VCaP (cell line): ENCODE measurements around the gene C19orf53.

Experiments used
- H3K27ac ChIP-seq: fragments of 450-650 bp; 2 replicates; pipeline ENCODE4 v1.5.1; 2017
- TF ChIP-seq, protein P1 (sequence below): fragments of 450-650 bp; conservative IDR thresholded peaks from 2 replicates; pipeline ENCODE4 v1.5.1; 2017; ENCODE audit warnings: mild to moderate bottlenecking, moderate library complexity

Gene C19orf53

DNA sequence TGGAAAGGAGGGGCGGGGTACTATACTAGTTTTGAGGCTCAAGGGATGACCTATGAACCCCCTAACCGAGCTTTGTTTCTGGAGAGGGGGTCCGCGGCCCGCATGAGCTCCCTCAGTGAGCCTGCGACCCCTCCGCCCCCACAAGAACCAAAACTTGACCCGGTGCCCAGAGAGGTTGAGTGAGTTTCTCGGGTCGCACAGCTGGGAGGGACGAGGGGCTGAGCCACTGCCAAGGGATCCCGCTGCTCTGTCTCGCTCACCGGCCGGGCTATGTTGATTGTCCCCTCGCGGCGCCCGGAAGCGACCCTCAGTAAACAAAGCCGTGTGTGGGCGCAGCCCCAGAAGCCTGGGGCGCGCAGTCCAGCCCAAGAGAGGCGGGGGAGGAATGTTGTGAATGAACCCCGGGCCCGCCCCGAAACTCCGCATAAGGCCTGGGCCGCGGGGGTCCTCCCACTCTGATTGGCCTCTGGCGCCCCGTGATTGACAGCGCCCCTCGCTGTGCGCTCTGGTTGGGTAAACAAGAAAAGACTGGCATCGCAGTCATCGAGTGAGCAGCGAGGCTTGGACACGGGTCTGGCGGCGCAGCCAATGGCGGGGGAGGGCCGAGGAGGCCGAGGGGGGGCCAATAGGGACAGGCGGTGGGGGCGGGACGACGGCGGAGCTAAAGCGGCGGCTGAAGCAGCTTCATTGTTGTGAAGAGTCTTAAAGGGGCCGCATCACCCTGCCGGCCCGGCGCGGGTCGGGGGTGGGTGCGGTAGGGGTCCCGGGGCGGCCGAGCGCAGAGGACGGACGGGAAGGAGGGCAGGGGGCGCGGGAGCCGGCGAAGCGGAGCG is 20.7 kb downstream of the C19orf53 start, which contains the start of gene ZSWIM4:
TSS of gene ZSWIM4 (plus strand) at position 687 of the 833 bp plus-strand sequence. CDS start 206 bp downstream, outside the sequence.
- H3K27ac ChIP-seq, result peak within 1 kb of the TSS; percentile 83; the same call in 1 of the 2 replicates
- TF ChIP-seq, protein P1, sequence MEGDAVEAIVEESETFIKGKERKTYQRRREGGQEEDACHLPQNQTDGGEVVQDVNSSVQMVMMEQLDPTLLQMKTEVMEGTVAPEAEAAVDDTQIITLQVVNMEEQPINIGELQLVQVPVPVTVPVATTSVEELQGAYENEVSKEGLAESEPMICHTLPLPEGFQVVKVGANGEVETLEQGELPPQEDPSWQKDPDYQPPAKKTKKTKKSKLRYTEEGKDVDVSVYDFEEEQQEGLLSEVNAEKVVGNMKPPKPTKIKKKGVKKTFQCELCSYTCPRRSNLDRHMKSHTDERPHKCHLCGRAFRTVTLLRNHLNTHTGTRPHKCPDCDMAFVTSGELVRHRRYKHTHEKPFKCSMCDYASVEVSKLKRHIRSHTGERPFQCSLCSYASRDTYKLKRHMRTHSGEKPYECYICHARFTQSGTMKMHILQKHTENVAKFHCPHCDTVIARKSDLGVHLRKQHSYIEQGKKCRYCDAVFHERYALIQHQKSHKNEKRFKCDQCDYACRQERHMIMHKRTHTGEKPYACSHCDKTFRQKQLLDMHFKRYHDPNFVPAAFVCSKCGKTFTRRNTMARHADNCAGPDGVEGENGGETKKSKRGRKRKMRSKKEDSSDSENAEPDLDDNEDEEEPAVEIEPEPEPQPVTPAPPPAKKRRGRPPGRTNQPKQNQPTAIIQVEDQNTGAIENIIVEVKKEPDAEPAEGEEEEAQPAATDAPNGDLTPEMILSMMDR, result no peak

DNA sequence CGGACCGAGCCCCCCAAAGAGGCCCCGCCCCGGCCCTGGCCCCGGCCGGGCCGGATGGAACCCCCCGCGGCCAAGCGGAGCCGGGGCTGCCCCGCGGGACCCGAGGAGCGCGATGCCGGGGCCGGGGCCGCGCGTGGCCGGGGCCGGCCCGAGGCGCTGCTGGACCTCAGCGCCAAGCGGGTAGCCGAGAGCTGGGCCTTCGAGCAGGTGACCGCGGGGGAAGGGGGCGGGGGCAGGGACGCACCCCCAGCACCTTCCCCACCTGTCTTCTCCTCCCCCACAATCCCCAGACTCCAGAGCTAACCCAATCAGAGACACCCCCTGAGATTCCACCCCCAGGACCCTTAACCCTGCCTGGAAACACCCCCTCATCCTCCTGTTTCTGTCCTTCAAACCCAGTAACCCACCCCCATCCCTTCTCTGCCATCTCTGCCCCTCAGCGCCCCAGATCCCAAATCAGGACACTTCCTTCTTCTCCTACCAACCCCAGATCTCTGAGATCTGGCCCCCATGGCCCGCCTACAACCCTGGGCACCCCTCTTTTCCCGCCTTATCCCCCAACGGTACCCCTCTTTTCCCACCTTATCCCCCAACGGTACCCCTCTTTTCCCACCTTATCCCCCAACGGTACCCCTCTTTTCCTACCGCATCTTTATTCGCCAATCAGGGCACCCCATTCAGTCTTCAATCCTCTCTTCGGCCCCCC is 21.5 kb downstream of the C19orf53 start:
- H3K27ac ChIP-seq, result peak overlapping the region; percentile 83; the same call in 1 of the 2 replicates
- TF ChIP-seq, protein P1, result no peak

DNA sequence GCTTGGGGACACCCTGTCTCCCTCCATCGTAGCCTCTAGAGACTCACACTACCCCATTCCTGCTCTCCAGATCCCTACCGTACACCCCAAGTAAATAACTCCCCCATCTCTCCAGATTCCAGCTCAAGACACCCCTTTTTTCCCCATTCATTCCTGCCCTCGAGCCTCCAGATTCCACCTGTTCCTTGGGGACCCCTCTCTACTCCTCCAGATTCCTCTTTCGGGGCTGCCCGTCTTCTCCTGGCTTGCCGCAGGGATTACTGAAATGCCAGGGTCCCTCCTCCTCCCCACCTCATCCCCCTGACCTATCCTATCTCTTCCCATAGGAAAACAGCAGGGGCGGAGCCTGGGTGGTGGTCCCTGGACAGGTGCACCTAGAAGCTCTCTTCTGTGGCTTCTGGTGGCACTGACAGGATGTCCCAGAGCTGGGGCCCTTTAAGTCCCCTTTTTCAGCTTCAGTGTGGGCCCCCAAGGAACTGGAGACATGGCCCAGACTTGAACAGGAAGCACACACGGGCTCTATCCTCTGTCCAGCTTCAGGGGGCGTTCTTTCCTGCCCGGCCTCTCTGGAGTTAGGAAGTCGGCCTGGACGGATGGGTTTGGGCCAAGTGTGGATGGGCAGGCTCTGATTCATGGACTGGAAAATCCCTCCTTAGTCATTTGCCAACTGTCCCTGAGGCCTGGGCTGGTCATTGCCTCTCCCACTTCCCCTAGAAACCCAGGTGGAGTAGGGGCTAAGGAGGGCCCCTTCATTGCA is 22.2 kb downstream of the C19orf53 start:
- TF ChIP-seq, protein P1, result no peak
- H3K27ac ChIP-seq, result peak overlapping the region; percentile 83; the same call in 1 of the 2 replicates

DNA sequence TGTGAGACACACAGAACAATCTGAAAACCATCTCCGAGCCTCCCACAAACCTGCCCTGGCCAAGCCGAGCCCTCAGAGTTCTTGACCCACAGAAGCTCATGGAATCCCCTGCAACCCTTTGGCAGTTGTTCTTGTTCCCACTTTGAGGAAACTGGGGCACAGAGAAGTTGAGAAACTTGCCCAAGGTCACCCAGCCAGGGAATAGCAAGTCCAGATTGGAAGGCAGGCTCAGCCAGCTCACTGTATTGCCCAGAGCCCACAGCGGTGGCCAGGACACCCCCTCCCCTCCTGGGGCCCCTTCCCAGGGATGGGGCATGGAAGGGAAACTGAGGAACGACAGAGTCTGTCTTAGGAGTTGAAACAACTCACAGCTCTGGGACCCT is 22.8 kb downstream of the C19orf53 start:
- H3K27ac ChIP-seq, result no peak overlapping the region
- TF ChIP-seq, protein P1, result no peak

DNA sequence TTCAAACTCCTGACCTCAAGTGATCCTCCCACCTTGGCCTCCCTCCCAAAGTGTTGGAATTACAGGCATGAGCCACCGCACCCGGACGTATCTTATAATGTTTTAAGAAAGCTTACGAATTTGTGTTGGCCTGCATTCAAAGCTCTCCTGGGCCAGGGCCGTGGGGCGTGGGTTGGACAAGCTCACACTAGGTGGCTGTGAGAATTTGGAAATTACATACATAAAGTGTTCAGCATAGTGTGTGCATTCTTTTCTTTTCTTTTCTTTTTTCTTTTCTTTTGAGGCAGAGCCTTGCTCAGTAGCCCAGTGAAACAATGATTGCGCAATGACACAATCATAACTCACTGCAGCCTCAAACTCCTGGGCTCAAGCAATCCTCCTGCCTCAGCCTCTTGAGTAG is 23.6 kb downstream of the C19orf53 start:
- TF ChIP-seq, protein P1, result no peak
- H3K27ac ChIP-seq, result no peak overlapping the region

DNA sequence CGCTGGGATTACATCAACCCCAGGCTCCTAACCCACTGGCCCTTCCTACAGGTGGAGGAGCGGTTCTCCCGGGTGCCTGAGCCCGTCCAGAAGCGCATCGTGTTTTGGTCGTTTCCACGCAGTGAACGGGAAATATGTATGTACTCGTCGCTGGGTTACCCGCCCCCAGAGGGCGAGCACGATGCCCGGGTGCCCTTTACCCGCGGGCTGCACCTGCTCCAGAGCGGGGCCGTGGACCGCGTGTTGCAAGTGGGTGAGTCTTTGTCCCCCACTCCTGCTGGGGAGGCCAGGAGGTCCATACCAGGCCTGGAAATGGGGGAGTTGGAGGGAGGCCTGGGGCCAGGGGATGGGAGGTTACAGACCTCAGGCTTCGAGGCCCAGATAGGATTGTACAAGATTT is 25.4 kb downstream of the C19orf53 start:
- TF ChIP-seq, protein P1, result no peak
- H3K27ac ChIP-seq, result no peak overlapping the region

DNA sequence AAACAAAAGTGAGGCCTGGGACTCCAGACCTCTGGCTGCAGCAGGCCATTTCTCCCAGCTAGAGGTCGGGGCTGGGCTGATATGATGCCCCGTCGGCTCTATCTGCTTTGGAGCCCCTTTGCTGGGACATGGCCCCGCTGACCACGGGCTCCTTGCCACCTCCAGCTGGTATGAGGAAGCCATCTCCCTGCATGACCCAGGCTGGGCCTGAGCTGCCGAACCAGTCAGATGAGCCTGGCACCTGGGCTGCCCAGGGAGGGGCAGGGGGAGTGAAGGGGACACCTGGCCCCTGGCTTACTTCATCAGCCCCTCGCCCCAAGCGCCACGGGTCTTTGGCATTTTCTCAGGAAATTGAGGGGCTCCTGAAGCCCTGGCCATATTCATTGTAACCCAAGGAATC is 28.8 kb downstream of the C19orf53 start:
- H3K27ac ChIP-seq, result peak overlapping the region; percentile 26; the same call in 1 of the 2 replicates
- TF ChIP-seq, protein P1, result no peak
